Measurements from ENCODE around the gene DCAF11.
A peak's percentile ranks its signal among the peaks of the same experiment; 100 is the strongest.

Gene DCAF11

DNA sequence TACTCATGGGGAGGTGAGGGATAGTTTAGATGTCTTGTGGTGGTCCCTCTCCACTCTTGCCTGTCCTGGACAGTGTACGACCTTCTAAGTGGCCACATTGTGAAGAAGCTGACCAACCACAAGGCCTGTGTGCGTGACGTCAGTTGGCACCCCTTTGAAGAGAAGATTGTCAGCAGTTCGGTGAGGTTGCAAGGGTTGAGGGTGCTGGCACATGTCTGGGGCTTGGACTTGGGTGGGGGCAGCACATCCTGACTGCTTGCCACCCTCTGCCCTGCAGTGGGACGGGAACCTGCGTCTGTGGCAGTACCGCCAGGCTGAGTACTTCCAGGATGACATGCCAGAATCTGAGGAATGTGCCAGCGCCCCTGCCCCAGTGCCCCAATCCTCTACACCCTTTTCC, 8.3 kb downstream of the DCAF11 start:
- DNase-seq: no peak

- no peak for DNase-seq
Measured at GRCh38 chr14:24123424-24124417, 9.1 kb downstream of the DCAF11 start.

GRCh38 chr14:24126939-24127338, 12.4 kb downstream of the DCAF11 start:
- DNase-seq: no peak

- no peak for DNase-seq
Measured at GRCh38 chr14:24127673-24128072, 13.1 kb downstream of the DCAF11 start.

DNA sequence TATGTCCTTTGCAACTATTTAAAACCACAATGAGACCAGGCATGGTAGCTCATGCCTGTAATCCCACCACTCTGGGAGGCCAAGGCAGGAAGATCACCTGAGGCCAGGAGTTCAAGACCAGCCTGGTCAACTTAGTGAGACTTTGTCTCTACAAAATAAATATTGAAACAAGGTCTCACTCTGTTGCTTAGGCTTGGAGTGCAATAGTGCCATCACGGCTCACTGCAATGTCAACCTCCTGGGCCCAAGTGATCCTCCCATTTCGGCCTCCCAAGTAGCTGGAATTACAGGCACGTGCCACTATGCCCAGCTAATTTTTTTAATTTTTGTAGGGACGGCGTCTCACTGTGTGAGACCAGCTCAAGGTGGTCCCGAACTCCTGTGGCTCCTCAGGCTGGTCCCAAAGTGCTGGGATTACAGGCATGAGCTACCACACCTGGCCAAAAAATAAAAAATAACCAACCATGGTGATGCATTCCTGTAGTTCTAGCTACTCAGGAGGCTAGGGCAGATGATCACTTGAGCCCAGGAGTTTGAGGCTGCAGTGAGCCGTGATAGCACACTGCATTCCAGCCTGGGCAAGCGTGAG, 14.9 kb downstream of the DCAF11 start:
- no peak for DNase-seq

DNA sequence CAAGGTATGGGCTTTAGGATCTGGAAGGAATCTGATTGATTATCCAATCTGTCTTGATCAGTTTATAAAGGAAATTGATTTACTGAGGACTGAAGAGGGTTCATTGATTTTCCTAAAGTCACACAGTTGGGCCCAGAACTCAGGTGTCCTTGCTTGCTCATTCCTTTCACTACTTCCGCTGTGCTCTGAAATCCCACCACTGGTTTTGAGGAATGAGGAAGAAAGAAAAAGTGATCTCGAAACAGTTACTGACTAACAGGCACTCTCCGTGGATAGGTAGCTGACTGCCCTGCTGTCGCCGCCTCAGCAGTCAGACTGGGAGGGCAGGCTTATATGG, 15.8 kb downstream of the DCAF11 start, which contains the start of gene FITM1:
Gene FITM1, plus strand, starts transcription at position 280 of the 337 bp plus-strand sequence. CDS start 905 bp downstream, outside the sequence.
- no peak for DNase-seq

- no peak for DNase-seq
Measured at GRCh38 chr14:24130717-24131548, 16.4 kb downstream of the DCAF11 start.

DNA sequence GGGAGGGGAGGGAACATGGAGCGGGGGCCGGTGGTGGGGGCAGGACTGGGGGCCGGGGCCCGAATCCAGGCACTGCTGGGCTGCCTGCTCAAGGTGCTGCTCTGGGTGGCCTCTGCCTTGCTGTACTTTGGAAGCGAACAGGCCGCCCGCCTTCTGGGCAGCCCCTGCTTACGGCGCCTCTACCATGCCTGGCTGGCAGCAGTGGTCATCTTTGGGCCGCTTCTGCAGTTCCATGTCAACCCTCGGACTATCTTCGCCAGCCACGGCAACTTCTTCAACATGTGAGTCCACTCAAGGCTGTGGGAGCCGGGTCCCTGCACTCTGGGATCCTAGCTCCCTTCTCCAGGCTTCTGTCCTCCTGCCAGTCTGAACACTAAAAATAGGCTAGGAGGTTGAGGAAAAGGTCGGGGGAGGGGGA, 17.0 kb downstream of the DCAF11 start:
- DNase-seq: no peak

DNA sequence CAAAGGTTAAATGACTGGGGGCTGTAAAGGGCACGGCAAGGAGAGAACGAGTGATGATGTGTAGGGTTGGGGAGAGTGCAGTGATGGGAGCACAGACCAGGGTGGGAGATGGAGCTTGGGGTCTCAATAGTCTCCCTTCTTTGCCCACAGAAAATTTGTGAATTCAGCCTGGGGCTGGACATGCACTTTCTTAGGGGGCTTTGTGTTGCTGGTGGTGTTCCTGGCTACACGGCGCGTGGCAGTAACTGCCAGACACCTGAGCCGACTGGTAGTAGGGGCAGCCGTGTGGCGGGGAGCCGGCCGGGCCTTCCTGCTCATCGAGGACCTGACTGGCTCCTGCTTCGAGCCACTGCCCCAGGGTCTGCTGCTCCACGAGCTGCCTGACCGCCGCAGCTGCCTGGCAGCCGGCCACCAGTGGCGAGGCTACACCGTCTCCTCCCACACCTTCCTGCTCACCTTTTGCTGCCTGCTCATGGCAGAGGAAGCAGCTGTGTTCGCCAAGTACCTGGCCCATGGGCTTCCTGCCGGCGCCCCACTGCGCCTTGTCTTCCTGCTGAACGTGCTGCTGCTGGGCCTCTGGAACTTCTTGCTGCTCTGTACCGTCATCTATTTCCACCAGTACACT, 17.6 kb downstream of the DCAF11 start:
- peak; percentile 7 for DNase-seq

GRCh38 chr14:24132976-24133375, 18.4 kb downstream of the DCAF11 start:
- no peak for DNase-seq

DNA sequence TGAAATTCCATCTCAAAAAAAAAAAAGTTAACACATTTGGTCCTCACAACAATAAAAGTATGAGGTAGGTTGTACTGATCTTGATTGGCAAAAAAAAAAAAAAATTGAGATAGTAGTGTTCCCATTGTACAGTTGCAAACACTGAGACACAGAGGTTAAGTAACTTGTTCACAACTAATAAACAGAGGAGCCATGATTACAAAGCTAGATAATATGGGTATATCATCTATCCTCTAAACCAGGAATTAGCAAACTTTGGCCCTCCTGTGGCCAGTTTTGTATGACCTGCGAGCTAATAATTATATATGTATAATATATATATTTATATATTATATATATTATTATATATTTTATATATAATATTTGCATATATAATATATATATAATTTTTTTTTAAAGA, 19.2 kb downstream of the DCAF11 start:
- no peak for DNase-seq

GRCh38 chr14:24135584-24135833, 20.9 kb downstream of the DCAF11 start:
- DNase-seq: no peak

- peak; percentile 89 for DNase-seq
Measured at GRCh38 chr14:24135834-24136683, 21.5 kb downstream of the DCAF11 start, which contains the start of gene PSME1. Gene PSME1, plus strand, starts transcription at chr14:24136194. Its CDS starts 69 bp downstream, at chr14:24136263.

DNA sequence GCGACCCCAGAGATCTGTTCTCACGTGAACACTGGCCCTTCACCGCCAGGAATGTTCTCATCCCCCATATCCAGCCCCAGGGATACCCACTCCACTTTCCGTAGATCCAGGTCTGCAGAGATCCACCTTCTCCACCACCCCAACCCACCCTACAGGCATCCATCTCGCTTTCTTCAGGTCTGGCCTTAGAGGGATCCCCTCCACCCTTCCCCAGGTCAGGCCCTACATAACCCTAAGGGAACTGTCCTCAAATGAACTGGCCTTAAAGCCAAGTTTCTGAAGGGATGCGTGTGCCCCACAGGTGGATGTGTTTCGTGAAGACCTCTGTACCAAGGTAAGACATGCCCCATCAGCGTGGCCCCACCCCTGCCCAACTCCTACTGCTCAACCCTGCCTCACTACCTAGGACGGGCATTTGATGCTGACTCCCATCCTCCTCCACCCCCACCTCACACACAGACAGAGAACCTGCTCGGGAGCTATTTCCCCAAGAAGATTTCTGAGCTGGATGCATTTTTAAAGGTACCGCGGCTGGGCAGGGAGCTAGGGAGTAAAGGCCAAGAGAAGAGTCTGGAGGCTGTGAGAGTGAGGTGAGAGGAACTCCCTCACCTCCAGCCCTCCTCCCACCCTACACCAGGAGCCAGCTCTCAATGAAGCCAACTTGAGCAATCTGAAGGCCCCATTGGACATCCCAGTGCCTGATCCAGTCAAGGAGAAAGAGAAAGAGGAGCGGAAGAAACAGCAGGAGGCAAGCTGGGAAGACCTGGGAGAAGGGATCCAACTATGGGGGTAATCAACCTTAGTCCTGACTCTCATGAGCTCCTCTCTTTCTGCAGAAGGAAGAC, 22.3 kb downstream of the DCAF11 start:
- no peak for DNase-seq

DNA sequence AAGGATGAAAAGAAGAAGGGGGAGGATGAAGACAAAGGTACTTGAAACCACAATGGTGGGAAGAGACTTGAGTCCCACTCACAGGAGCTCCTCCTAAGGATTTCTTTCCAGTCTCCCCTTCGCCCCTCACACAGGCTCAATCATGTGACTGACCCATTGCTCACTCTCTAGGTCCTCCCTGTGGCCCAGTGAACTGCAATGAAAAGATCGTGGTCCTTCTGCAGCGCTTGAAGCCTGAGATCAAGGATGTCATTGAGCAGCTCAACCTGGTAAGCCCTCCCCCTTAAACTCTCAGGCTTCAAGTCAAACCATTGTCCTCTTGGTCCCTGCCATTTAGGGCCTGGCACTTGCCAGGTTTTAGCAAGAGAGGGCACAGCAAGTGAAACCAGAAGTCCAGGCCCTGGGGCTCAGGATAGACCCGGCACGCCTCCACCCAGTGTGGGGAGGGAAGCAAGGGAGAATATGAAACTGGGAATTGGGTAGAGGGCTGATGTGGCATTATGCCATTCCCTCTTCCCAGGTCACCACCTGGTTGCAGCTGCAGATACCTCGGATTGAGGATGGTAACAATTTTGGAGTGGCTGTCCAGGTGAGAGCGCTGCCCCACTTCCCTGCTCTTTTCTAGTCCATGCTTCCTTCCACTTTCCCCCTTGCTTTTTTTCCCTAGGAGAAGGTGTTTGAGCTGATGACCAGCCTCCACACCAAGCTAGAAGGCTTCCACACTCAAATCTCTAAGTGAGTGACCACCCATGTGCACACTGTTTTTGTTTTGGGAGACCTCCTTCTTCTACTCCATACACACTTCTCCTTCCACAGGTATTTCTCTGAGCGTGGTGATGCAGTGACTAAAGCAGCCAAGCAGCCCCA, 23.2 kb downstream of the DCAF11 start:
- DNase-seq: no peak

- no peak for DNase-seq
Measured at GRCh38 chr14:24138396-24139271, 24.1 kb downstream of the DCAF11 start.

DNA sequence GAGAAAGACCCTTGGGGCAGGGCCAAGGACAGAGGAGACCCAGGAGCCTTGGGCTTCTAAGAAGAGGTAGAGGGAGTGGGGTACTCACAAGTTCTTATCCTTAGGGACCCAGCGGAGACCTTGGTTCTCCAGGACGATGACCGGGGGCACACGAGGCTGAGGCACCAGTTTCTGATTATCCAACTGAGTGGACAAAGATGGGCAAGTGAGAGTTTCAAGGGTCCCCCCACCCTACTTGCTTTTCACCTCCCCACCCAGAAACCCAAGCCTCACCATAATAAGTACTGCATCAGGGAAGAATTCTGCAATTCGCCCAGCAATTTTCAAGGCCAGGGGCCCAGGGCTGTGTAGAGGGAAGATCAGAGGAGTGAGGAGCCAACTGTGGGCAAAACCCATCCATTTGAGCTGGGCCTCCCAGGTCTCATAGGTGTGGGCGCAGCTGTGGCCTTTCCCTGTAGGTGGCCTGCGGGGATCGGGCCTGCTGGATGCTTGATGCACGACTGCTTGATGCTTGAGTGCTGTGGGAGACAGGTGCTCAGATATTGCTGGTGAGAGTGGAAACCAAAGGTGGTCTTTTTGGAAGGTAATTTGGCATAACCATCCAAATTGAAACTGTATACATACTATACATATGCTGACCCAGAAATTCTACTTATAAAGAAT, 24.8 kb downstream of the DCAF11 start:
- peak; percentile 25 for DNase-seq

GRCh38 chr14:24141097-24141880, 26.7 kb downstream of the DCAF11 start, which contains the start of gene EMC9:
Gene EMC9, minus strand, starts transcription at chr14:24141591. Its CDS starts 287 bp downstream, at chr14:24141304.
- DNase-seq: peak; percentile 100

Data from stimulated activated naive CD4-positive, alpha-beta T cell treated with Interleukin-2 at 50 U/mL for 16 hours (primary cell).